HUES6 (cell line): ENCODE measurements around the gene HSDL1.

ENCODE experiments used
- H3K27ac ChIP-seq: 2 replicates; pipeline ENCODE4 v1.7.0; 2013; ENCODE audit warnings: low read depth, mild to moderate bottlenecking, low read length, inconsistent platforms
- H3K27me3 ChIP-seq: 2 replicates; pipeline ENCODE4 v1.6.1; 2013; ENCODE audit warnings: low read length; ENCODE audit not compliant: control insufficient read depth, insufficient read depth
- H3K36me3 ChIP-seq: 2 replicates; pipeline ENCODE4 v1.6.1; 2013; ENCODE audit warnings: low read length; ENCODE audit not compliant: control insufficient read depth, insufficient read depth
- H3K4me1 ChIP-seq: 2 replicates; pipeline ENCODE4 v1.6.1; 2013; ENCODE audit warnings: low read length; ENCODE audit not compliant: control insufficient read depth, insufficient read depth
- H3K4me3 ChIP-seq: 2 replicates; pipeline ENCODE4 v1.5.1; 2013; ENCODE audit warnings: low read depth, low read length
- H3K9ac ChIP-seq: one replicate; pipeline ENCODE4 v1.6.1; 2013; ENCODE audit warnings: mild to moderate bottlenecking, low read length
- H3K9me3 ChIP-seq: 2 replicates; pipeline ENCODE4 v1.6.1; 2013; ENCODE audit warnings: low read depth, low read length; ENCODE audit not compliant: control insufficient read depth, insufficient read depth

Gene HSDL1

GRCh38 chr16:84175350-84176081 lies 30.5 kb upstream of the HSDL1 start:
- no peak overlapping the region for H3K27ac ChIP-seq
- H3K9ac ChIP-seq = no peak overlapping the region
- no peaks in the 10 kb centered on the region for H3K27me3 ChIP-seq
- no peaks in the 10 kb centered on the region for H3K9me3 ChIP-seq
- H3K4me3 ChIP-seq = no peak overlapping the region
- peaks cover 10% of the 10 kb centered on the region; the same call in 1 of the 2 replicates for H3K4me1 ChIP-seq
- H3K36me3 ChIP-seq = peaks cover 28% of the 10 kb centered on the region

GRCh38 chr16:84174396-84174795 lies 29.4 kb upstream of the HSDL1 start:
- Histone ChIP-seq H3K27me3 (no peaks in the 10 kb centered on the region), H3K4me1 (peaks cover 10% of the 10 kb centered on the region; the same call in 1 of the 2 replicates), H3K27ac (no peak overlapping the region), H3K36me3 (peaks cover 19% of the 10 kb centered on the region), H3K4me3 (no peak overlapping the region), H3K9ac (no peak overlapping the region), H3K9me3 (no peaks in the 10 kb centered on the region)

GRCh38 chr16:84169765-84170310 lies 24.9 kb upstream of the HSDL1 start:
- H3K9me3 ChIP-seq = no peaks in the 10 kb centered on the region
- H3K9ac ChIP-seq = no peak overlapping the region
- H3K27ac ChIP-seq = no peak overlapping the region
- no peaks in the 10 kb centered on the region for H3K36me3 ChIP-seq
- H3K4me3 ChIP-seq = no peak overlapping the region
- no peaks in the 10 kb centered on the region for H3K4me1 ChIP-seq
- no peaks in the 10 kb centered on the region for H3K27me3 ChIP-seq

- H3K27me3 ChIP-seq = peaks cover 7% of the 10 kb centered on the region; the same call in 1 of the 2 replicates
- H3K27ac ChIP-seq = no peak overlapping the region
- no peak overlapping the region for H3K4me3 ChIP-seq
- no peak overlapping the region for H3K9ac ChIP-seq
- H3K4me1 ChIP-seq = no peaks in the 10 kb centered on the region
- H3K9me3 ChIP-seq = no peaks in the 10 kb centered on the region
- H3K36me3 ChIP-seq = no peaks in the 10 kb centered on the region
These were observed 22.1 kb upstream of the HSDL1 start for GRCh38 chr16:84166796-84167695.

GRCh38 chr16:84165746-84166145 lies 20.8 kb upstream of the HSDL1 start:
- Histone ChIP-seq H3K4me3 (no peak overlapping the region), H3K4me1 (no peaks in the 10 kb centered on the region), H3K27ac (no peak overlapping the region), H3K27me3 (peaks cover 7% of the 10 kb centered on the region; the same call in 1 of the 2 replicates), H3K9ac (no peak overlapping the region), H3K36me3 (no peaks in the 10 kb centered on the region), H3K9me3 (no peaks in the 10 kb centered on the region)

GRCh38 chr16:84161801-84162200 lies 16.8 kb upstream of the HSDL1 start:
- H3K9ac ChIP-seq = no peak overlapping the region
- no peaks in the 10 kb centered on the region for H3K4me1 ChIP-seq
- H3K27me3 ChIP-seq = peaks cover 7% of the 10 kb centered on the region; the same call in 1 of the 2 replicates

GRCh38 chr16:84161037-84161436 lies 16.1 kb upstream of the HSDL1 start:
- no peaks in the 10 kb centered on the region for H3K9me3 ChIP-seq
- H3K9ac ChIP-seq = no peak overlapping the region
- no peak overlapping the region for H3K27ac ChIP-seq
- no peaks in the 10 kb centered on the region for H3K36me3 ChIP-seq
- H3K27me3 ChIP-seq = peaks cover 7% of the 10 kb centered on the region; the same call in 1 of the 2 replicates
- no peak overlapping the region for H3K4me3 ChIP-seq
- H3K4me1 ChIP-seq = no peaks in the 10 kb centered on the region

More at GRCh38 chr16:84161801-84162200, 16.8 kb upstream of the HSDL1 start:
- Histone ChIP-seq H3K27ac (no peak overlapping the region), H3K4me3 (no peak overlapping the region), H3K36me3 (no peaks in the 10 kb centered on the region), H3K9me3 (no peaks in the 10 kb centered on the region)

GRCh38 chr16:84159800-84160199 lies 14.8 kb upstream of the HSDL1 start:
- Histone ChIP-seq H3K9me3 (no peaks in the 10 kb centered on the region), H3K4me3 (no peak overlapping the region), H3K27ac (no peak overlapping the region), H3K4me1 (no peaks in the 10 kb centered on the region), H3K36me3 (no peaks in the 10 kb centered on the region), H3K27me3 (peaks cover 7% of the 10 kb centered on the region; the same call in 1 of the 2 replicates), H3K9ac (no peak overlapping the region)

- Histone ChIP-seq H3K27ac (no peak overlapping the region), H3K36me3 (no peaks in the 10 kb centered on the region), H3K9me3 (no peaks in the 10 kb centered on the region), H3K4me1 (no peaks in the 10 kb centered on the region), H3K4me3 (no peak overlapping the region), H3K27me3 (peaks cover under 1% of the 10 kb centered on the region; the same call in 1 of the 2 replicates), H3K9ac (no peak overlapping the region)
These were observed 14.0 kb upstream of the HSDL1 start for GRCh38 chr16:84159007-84159406.

GRCh38 chr16:84156342-84156784 lies 11.4 kb upstream of the HSDL1 start:
- no peaks in the 10 kb centered on the region for H3K4me1 ChIP-seq
- no peak overlapping the region for H3K9ac ChIP-seq
- no peak overlapping the region for H3K27ac ChIP-seq
- H3K27me3 ChIP-seq = no peaks in the 10 kb centered on the region
- no peaks in the 10 kb centered on the region for H3K9me3 ChIP-seq
- H3K4me3 ChIP-seq = no peak overlapping the region
- H3K36me3 ChIP-seq = no peaks in the 10 kb centered on the region
